ENCODE measurements around the gene CENPN. TPM values are rescaled to one million over a fixed set of nuclear protein-coding genes. Genes with fewer than 3 reads are reported as not detected.

CENPN gene
- total RNA-seq, 1 donor, result 4.8 TPM

DNA sequence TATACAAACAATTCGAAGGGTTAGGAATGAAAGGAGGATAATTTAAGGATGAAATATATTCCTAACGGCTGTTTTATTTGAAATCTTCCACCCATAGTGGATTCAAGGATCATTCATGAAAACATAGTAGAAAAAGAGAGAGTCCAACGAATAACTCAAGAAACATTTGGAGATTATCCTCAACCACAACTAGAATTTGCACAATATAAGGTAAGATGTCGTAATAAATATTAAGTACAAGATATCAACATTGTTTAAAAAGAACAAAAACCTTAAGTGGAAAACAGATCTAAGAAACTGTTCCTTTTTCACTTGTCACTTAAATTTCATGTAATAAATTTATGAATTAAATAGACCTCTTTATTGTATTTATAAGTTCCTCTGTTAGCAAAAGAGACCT lies 19.4 kb downstream of the CENPN start:
- DNase-seq (ENCODE audit: low read depth in 2 of 3, low spot score in 2 of 3), result no peak

DNA sequence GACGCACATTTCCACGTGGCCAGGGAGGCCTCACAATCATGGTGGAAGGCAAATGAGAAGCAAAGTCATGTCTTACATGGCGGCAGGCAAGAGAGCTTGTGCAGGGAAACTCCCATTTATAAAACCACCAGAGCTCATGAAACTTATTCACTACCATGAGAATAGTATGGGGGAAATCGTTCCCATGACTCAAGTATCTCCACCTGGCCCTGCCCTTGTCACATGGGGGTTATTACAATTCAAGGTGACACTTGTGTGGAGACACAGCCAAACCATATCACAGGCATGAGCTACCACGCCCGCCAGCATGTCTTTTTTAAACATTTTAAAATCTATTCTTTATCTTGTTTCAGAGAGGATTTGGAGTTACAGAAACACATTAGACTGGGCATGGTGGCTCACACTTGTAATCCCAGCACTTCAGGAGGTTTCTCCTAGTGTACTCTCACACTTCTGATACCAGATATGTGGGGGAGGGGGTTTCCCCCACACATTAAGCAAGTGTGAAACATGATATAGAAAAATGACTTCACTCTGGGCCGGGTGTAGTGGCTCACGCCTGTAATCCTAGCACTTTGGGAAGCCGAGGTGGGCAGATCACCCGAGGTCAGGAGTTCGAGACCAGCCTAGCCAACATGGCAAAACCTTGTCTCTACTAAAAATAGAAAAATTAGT lies 23.1 kb downstream of the CENPN start:
- DNase-seq (ENCODE audit: low read depth in 2 of 3, low spot score in 2 of 3), result no peak

DNA sequence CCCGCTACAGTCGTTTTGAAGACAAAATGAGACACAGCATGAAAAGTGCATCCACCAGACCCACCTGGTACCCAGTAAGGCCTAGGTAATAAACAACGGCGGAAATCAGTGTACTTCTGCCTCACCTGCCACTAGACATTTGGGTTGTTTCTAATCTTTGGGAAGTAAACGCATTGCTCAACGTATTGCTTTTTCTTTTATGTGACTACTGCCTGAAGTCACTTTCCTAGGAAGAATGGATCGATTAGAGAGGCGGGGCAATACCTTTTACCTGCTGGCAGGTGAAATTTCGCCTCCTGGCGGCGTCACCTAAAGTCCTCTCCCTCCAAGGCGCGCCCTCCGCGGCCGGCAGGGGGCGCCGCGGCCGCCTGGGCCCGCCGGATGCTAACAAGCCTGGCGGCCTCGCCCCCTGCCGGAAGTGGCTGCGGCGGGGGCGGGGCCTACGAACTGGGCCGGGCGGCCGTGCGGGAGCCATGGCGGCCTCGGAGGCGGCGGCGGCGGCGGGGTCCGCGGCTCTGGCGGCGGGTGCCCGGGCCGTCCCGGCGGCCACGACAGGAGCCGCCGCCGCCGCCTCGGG lies 28.5 kb downstream of the CENPN start, which contains the start of gene ATMIN:
ATMIN (plus strand) TSS at position 445 of the 577 bp plus-strand sequence; CDS start at position 474, 29 bp downstream.
- peak; percentile 86 to 93 (median 89) for DNase-seq (ENCODE audit: low read depth in 2 of 3, low spot score in 2 of 3)

DNA sequence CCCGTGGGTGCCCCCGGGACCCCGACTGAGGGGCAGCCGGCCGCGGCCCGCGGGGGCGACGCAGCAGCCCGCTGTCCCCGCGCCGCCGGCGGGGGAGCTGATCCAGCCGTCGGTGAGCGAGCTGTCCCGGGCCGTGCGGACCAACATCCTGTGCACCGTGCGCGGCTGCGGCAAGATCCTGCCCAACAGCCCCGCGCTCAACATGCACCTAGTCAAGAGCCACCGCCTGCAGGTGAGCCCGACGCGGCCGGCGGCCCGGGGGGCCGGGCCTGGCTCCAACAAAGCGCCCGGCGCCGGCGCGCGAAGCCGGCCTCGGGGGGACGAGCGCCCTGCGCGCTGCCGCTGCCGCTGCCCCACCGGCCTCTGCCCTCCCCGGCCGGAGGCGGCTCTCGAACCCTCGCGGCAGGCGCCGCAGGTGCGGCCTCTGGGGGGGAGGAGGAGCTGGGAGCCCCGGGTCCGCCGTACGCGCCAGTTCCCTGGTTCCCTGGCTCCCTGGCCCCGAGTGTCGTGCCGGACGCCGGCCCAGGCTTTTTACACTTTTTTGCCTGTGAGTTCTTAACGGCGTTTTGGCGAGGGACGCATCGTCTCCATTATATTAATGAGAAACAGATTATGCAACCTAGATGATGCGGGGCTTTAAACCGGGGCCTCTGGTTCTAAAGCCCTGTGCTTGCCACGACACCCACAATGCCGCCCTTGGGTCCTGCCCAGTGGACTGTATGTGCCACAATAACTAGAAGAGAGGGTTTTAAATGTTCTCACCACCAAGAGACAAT lies 29.1 kb downstream of the CENPN start:
- peak; percentile 4 to 36 (median 23) for DNase-seq (ENCODE audit: low read depth in 2 of 3, low spot score in 2 of 3)

DNA sequence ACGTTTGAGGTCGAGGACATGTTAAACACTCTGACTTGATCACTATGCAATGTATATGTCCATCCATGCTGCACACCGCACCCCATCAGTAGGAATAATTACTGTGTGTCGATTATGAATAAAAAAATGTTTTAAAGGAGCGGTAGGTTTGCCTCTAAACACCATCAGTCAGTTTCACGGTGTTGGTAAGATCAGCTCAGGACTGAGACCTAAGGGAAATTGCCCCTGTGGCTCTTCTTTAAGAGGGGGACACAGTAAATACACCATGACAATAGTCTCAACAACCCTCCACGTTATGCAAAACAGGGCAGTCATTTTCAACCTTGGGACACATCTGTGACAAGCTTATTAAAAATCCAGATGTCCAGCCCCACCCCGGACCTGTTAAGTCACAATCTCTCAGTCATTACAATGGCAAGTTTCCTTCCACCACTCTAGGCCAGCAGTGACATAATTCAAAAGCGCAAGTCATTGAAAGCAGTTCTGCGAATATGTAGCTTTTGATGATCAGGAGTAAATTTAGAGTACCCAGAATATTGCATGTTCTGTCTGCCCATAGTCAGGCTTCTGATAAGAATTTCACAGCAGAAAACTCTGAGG lies 29.8 kb downstream of the CENPN start:
- DNase-seq (ENCODE audit: low read depth in 2 of 3, low spot score in 2 of 3), result peak in 2 of 3 donors; percentile 7 to 46

DNA sequence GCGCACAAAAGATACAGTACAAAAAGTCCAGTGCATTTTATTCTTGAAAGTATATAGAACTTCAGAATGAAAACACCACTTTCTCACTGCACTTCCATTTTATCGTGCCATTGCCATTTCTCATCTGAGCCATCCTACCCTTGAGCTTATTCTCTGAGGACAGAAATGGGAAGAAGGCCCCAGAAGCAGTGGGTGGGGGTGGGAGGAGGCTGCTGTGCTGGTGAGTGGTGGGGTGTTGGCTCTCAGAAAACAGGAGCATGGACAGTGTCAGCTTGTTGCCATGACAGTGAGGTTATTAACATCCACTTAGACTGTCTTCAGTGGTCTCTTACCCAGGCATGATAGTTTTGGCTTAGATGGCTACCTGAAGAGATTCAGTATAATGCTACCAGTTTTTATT lies 33.1 kb downstream of the CENPN start:
- no peak for DNase-seq (ENCODE audit: low read depth in 2 of 3, low spot score in 2 of 3)

DNA sequence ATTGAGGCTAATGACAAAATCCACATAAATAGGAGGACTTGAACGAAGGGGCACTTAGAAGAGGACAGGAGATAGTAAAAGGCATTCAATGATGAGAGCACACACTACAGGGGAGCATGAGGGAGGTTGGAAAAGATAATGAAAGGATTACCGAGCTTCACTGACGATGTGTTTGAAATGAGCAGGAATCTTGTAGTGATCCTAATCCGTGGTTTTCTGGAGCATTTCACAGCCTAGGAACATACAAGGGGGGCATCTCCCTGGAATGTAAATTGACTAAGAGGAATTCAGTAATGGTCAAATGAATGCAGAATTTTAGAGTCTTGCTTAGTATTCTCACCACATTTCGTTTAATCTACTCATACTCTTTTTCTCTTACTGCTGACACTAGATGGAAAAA lies 33.8 kb downstream of the CENPN start:
- DNase-seq (ENCODE audit: low read depth in 2 of 3, low spot score in 2 of 3), result no peak

DNA sequence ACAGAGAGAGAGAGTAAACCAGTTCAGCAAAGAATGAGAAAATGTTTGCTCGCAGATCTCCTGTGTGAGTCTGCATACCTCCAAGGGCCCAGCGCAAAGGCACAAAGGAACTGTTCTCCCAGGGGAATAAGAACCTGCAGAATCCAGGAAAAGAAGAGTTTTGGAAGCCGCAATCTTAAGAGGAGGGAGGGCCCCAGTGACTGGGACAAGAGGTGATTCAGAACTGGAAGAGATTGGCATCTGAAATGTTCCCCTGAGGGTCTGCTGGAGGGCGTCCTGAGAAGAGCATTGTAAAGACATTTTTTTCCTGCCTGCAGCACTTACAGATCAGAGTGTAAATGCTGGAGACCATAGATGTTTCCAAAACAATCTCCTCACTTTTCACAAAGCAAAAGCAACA lies 34.7 kb downstream of the CENPN start:
- no peak for DNase-seq (ENCODE audit: low read depth in 2 of 3, low spot score in 2 of 3)

DNA sequence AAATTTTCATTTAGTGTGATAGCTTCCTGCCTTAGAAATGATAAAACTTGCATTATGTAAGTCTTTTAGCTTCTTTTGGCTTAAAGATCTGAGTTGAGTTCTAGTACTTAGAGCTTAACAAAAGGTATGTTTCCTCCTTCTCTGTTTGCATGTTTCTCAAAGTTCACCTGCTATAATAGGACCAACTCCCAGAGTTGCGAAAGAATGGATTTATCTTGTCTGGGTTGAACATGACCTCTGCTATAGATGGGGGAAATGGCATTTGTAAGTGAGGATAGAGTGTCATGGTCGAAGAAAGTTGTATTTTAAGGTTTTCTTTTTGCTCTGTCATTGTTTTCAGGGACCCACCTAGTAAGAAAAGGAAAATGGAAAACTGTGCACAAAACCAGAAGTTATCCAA lies 35.8 kb downstream of the CENPN start:
- DNase-seq (ENCODE audit: low read depth in 2 of 3, low spot score in 2 of 3), result no peak

DNA sequence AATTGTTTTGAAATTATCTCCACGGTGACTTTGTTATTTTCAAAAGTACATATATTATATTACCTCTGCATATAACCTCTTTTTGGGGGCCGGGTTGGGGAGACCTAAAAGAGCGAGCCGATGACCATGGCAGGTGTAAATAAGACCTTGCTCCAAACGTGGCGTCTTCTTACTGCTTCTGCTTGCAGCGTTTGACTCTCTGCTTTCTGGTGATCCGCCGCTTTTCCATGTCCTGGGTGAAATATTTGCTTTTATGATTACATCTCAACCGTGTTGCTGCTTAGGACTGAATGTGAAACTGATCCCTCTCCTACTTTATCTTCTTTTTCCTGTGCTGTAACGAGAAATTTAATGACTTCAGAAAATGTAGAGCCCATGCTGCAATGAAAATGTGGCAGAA lies 46.7 kb downstream of the CENPN start:
- DNase-seq (ENCODE audit: low read depth in 2 of 3, low spot score in 2 of 3), result no peak

DNA sequence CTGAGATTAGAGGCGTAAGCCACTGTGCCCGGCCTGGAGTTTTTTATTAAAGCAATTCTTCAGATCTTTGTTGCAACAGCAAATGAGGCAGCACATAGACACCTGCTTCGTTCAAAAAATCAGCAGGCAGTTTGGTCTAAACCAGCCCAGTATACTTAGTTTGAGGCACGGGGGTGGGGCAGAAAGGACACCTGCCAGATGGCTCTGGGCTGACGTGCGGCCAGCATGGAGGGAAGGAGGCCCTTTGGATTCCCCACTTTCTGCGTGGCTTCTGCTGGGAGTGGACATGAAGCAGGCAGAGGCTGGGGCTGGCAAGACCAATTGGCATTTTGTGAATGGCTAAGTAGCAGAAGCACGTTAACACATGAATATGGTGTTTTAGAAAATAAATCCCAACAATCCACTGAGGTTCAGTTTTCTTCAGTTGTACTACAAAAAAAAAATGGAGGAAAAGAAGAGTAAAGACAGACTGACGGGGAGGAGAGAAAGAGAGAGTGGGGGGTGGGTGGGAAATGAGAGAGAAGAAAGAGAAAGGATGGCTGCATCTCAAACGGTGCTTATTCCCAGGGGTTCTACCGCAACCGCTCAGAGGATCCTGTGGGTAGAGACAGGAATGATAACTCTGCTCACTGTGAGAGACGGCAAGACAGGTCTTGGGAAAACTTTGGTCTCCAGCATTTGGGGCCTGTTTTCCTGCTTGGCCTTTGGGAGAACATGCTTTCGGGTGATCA lies 53.7 kb downstream of the CENPN start:
- DNase-seq (ENCODE audit: low read depth in 2 of 3, low spot score in 2 of 3), result no peak

DNA sequence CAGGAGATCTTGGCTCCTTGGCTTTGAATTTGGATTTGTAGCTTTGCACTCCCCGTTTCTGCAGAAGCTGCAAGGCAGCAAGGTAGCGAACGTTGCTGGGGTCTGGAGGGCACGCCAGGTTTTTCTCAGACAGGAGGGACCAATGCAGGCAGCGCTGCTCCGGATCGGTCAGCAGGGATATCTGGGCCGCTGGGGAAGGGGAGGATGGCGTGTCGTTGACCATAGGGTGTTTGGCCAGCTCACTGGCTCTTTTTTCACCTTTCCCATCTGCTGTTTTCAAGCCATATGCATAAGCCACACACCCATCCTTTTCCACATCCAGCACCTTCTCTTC lies 54.3 kb downstream of the CENPN start:
- no peak for DNase-seq (ENCODE audit: low read depth in 2 of 3, low spot score in 2 of 3)

DNA sequence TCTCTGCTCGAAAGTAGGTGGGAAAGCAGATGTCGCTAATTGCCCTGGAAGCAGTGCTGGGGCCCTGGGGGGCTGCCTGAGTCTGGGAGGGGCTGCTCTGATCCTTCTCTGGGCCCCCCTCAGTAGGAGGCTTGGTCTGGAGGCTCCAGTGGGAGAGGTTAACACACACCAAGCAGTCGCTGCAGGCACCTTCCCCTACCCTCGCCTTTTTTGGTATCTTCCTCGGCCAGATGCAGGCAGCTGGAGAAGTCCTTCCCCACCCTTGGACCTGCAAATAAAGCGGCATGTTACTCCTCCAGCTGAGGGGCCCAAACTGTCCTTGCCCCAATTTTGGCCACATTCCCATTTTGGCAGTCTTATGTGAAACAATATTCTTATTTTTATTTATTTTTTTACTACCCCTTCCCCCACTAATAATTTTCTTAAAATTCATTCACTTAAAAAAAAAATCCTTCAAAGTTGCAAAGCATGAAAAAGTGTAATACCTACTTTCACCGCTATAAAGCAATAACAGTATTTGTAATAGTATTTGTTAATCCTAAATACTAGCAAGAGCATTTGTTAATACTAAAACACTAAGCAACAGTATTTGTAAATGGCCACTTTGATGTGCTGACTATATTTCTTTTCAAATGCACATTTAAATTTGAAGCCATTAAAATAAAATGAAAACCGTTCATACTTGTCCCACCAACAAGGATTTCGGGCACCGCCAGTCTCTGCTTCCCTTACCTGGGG lies 55.0 kb downstream of the CENPN start:
- no peak for DNase-seq (ENCODE audit: low read depth in 2 of 3, low spot score in 2 of 3)

DNA sequence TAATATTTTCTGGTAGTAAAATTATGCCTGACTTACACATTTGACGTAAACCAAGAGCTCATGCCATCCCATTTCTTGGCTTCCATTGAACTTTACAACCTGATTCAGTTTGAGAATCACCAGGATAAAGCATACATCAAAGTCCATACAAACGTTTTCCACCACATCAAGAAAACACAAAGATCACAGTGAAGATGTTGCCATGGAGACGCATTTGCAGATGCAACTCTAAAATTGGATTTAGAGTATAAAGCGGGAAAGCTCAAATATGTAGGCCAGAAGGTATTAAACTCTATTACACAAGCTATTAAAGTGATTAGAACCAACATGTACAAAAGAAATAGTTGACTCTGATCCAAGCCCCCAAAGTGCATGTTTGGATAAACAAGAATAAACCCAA lies 59.7 kb downstream of the CENPN start:
- no peak for DNase-seq (ENCODE audit: low read depth in 2 of 3, low spot score in 2 of 3)

DNA sequence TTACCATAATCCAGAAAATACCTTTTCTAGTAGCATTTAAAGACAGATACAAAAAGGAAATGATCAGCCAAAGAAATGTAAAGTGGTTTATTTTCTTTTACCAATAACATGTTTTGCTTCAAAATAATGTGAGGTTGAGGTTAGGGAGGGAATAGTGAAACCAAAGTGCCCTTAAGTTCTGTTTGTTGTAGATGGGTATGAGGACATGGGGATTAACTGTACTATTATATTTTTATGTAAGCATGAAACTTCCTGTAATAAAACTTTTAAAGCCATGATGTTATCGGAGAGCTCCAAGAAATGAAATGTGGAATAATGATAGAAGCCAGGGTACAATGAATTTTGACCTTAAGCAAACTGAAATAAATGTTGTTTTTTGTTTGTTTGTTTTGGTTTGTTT lies 60.2 kb downstream of the CENPN start:
- no peak for DNase-seq (ENCODE audit: low read depth in 2 of 3, low spot score in 2 of 3)

DNA sequence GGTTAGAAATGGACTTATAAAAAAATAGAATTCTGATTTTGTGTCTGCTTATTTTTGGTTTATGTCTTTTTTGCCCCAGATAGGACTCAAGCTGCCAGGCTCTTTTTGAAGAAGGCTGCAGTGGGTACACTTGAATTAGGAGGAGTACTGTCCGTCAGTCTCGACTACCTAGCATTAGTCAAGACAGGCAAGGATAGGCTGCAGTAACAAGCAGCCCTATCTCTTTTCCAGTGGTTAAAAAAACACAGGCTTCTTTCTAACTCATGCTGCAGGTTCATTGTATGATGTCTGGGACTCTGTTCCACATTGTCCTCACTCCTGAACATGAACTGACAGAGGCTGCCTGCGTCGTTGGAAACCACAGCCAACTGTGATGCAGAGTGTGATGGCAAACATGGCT lies 62.0 kb downstream of the CENPN start:
- DNase-seq (ENCODE audit: low read depth in 2 of 3, low spot score in 2 of 3), result no peak

DNA sequence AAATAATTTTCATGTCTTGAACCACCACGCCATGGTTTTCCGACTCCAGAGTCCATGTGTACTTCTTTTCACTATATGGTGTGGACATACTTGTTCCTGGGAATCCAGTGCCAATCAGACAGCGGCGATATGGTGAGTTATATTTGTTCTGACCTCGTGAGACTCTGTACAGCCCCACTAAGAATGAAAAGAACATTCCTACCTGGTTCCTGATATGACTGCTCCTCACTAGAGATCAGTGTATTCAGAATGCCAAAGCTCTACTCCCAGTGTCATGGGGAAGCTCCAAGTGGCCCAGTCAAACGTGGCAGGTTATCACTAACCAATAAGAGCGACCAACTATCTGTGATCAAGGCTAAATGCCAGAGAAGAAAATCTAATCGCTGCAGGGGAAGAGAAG lies 64.0 kb downstream of the CENPN start:
- DNase-seq (ENCODE audit: low read depth in 2 of 3, low spot score in 2 of 3), result no peak

DNA sequence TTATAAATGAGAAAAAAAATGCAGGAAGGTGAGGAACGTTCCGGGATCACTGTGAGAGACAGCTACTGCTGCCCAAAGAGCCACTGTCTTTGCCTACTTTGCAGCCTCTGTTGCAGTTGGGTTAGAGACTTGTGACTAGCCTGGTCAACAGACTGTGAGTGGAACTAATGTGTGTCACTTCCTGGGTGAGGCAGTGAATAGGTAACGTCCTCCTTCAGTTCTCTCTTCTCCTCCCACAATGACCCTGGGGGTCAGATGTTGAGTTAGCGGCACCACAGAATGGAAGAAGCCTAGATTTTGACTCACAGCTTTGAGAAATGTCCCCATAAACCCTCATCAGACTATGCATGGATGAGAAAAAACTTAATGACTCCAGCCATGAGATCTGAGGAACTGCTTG lies 64.8 kb downstream of the CENPN start:
- no peak for DNase-seq (ENCODE audit: low read depth in 2 of 3, low spot score in 2 of 3)

DNA sequence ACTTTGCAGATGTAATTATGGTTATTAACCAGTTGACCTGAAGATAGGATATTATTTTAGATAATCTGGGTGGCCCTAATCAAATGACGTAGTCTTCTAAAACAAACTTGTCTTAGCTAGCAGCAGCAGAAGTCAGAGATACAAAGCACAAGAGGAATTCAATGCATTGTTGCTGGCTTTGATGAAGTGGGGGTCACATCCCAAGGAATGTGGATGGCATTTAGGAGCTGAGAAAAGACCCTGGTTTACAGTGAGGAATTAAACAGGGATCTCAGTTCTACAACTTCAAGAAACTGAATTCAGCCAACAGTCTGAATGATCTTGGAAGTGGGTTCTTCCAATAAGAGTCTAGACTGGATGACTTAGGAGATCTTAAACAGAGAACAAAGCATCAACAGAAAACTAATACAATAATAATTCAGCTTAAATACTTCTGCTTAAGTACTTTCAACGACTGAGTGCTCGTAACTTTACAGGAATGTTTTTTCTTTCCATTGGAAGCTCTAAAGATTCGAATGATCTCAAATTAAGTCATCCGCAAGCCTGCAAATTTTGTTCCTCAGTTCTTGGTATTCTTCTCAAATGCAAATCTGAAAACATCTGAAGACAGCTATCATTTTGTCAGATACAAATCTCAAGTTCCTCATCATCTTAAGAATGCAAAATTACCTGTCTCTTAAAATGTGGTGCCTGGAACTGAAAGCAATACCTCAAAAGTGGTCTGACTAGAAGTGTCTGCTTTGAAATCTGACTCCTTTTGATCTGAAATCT lies 66.7 kb downstream of the CENPN start:
- DNase-seq (ENCODE audit: low read depth in 2 of 3, low spot score in 2 of 3), result no peak
